ENCODE results near the gene MRPL48.

GRCh38 chr11:73762732-73763131 lies 24.9 kb upstream of the MRPL48 start:
- TF ChIP-seq ZNF274 (IDR thresholded peaks at IDR 0.05; ENCODE audit: low read depth, low read length) (no peak), SUZ12 (IDR thresholded peaks at IDR 0.05; ENCODE audit: extremely low read depth, insufficient read depth, insufficient read length) (no peak)

All from NT2/D1 (cell line).